Endothelial cell of umbilical vein (primary cell): Measurements from ENCODE around the gene ITGA5.

ENCODE experiments used
- CTCF ChIP-seq, 2 donors: IDR thresholded peaks; 1 replicate in 1 of 2; 2 replicates in 1 of 2; pipeline ENCODE4 v1.5.1; 2011; ENCODE audit warnings: low read length in 2 of 2, mild to moderate bottlenecking in 2 of 2, moderate library complexity in 2 of 2, control low read depth in 1 of 2, inconsistent platforms in 1 of 2, low read depth in 1 of 2; ENCODE audit not compliant: insufficient read depth in 1 of 2; ENCODE audit errors: extremely low read depth in 1 of 2
- FOS ChIP-seq: IDR thresholded peaks from 2 replicates; pipeline ENCODE4 v1.6.1; 2011; ENCODE audit warnings: mild to moderate bottlenecking, low read length, moderate library complexity, borderline replicate concordance; ENCODE audit not compliant: insufficient read depth
- GATA2 ChIP-seq: IDR thresholded peaks from 2 replicates; pipeline ENCODE4 v1.7.0; 2011; ENCODE audit warnings: low read depth, mild to moderate bottlenecking, moderate library complexity, mixed read lengths, low read length; ENCODE audit not compliant: insufficient read length, insufficient read depth
- JUN ChIP-seq: IDR thresholded peaks from 2 replicates; pipeline ENCODE4 v1.6.1; 2011; ENCODE audit warnings: borderline replicate concordance, low read depth; ENCODE audit not compliant: insufficient read length, insufficient read depth
- POLR2A ChIP-seq: IDR thresholded peaks from 2 replicates; pipeline ENCODE4 v1.6.1; 2012; ENCODE audit warnings: low read depth, mild to moderate bottlenecking, control low read depth, low read length
- TF ChIP-seq, protein P1 (sequence below): IDR thresholded peaks from 2 replicates; pipeline ENCODE4 v1.6.1; 2011; ENCODE audit not compliant: insufficient read depth, insufficient read length

DNA sequence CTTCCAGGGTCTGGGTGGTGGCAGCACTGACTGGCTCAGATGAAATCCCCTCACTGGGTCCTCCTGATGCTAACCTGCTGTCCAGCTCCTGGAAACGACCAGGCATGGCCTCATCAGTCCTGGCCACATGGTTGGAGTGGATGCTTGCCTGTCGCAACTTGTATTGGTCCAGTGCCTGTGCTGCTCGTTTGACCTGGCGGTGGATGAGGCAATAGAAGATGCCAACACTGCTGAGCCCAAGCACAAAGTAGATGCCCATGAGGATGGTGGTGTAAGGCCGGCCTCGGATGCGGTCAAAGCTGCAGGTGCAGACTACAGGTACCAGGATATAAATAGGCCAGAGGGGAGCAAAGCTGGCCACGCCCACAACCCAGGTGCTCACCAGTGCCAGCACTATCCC, 56.0 kb downstream of the ITGA5 start:
- TF ChIP-seq CTCF (IDR thresholded peaks at IDR 0.05; ENCODE audit: extremely low read depth in 1 of 2, insufficient read depth in 1 of 2, low read depth in 1 of 2, low read length in 2 of 2) (no peak), GATA2 (no peak), POLR2A (no peak), FOS (no peak), JUN (no peak)
- TF ChIP-seq, protein P1, sequence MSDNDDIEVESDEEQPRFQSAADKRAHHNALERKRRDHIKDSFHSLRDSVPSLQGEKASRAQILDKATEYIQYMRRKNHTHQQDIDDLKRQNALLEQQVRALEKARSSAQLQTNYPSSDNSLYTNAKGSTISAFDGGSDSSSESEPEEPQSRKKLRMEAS = no peak
